SK-N-SH treated with all-trans-retinoic acid at 6 μM for 48 hours (cell line): Measurements from ENCODE around the gene CATSPERB.
"Not testable (repeated sequence)": the region's sequence is repeated elsewhere in the genome, so short reads cannot be mapped to it uniquely, and the experiment has no call there.

Experiments used
- ATAC-seq: fragments of 200-7000 bp; cut with Tn5 transposase; 3 replicates; pipeline ENCODE4 v1.9.1; 2020; ENCODE audit warnings: mild to moderate bottlenecking, moderate library complexity
- ARNTL ChIP-seq: fragments of 450-650 bp; formaldehyde crosslinking; IDR thresholded peaks from 2 replicates; pipeline ENCODE4 v1.5.0; 2020; ENCODE audit warnings: low read depth, mild to moderate bottlenecking, moderate library complexity, borderline replicate concordance
- BACH2 ChIP-seq: fragments of 250-450 bp; sonication (Bioruptor Pico); IDR thresholded peaks from 2 replicates; pipeline ENCODE4 v1.9.0; 2021; ENCODE audit warnings: mild to moderate bottlenecking, borderline replicate concordance
- CSDC2 ChIP-seq: fragments of 250-450 bp; sonication (Bioruptor Pico); IDR thresholded peaks from 2 replicates; pipeline ENCODE4 v1.5.0; 2020; ENCODE audit warnings: mild to moderate bottlenecking, moderate library complexity
- ESRRG ChIP-seq: fragments of 250-450 bp; sonication (Bioruptor Pico); IDR thresholded peaks from 2 replicates; pipeline ENCODE4 v1.6.1; 2021; ENCODE audit warnings: mild to moderate bottlenecking
- GLIS3 ChIP-seq: fragments of 250-450 bp; sonication (Bioruptor Pico); IDR thresholded peaks from 2 replicates; pipeline ENCODE4 v1.5.0; 2020; ENCODE audit warnings: mild to moderate bottlenecking, moderate library complexity
- ISL1 ChIP-seq: fragments of 250-450 bp; sonication (Bioruptor Pico); IDR thresholded peaks from 2 replicates; pipeline ENCODE4 v2.1.2; 2022; ENCODE audit warnings: mild to moderate bottlenecking, moderate library complexity
- OSR1 ChIP-seq: fragments of 250-450 bp; sonication (Bioruptor Pico); IDR thresholded peaks from 2 replicates; pipeline ENCODE4 v1.8.0; 2022; ENCODE audit warnings: moderate library complexity, mild to moderate bottlenecking, inconsistent platforms
- PPARA ChIP-seq: fragments of 250-450 bp; sonication (Bioruptor Pico); IDR thresholded peaks from 2 replicates; pipeline ENCODE4 v1.5.0; 2020; ENCODE audit warnings: mild to moderate bottlenecking, borderline replicate concordance
- RARB ChIP-seq: fragments of 250-450 bp; sonication (Bioruptor Pico); IDR thresholded peaks from 2 replicates; pipeline ENCODE4 v1.8.0; 2021; ENCODE audit warnings: mild to moderate bottlenecking, moderate library complexity
- SNAI2 ChIP-seq: fragments of 250-450 bp; sonication (Bioruptor Pico); IDR thresholded peaks from 2 replicates; pipeline ENCODE4 v1.5.0; 2020; ENCODE audit warnings: mild to moderate bottlenecking, moderate library complexity
- TCF4 ChIP-seq: fragments of 250-450 bp; sonication (Bioruptor Pico); IDR thresholded peaks from 2 replicates; pipeline ENCODE4 v1.8.0; 2021; ENCODE audit warnings: mild to moderate bottlenecking, moderate library complexity, borderline replicate concordance
- TOX ChIP-seq: fragments of 250-450 bp; sonication (Bioruptor Pico); IDR thresholded peaks from 2 replicates; pipeline ENCODE4 v1.8.0; 2021; ENCODE audit warnings: mild to moderate bottlenecking, moderate library complexity, borderline replicate concordance
- TSHZ2 ChIP-seq: fragments of 250-450 bp; sonication (Bioruptor Pico); IDR thresholded peaks from 2 replicates; pipeline ENCODE4 v1.5.0; 2020; ENCODE audit warnings: mild to moderate bottlenecking, moderate library complexity
- ZC3H10 ChIP-seq: fragments of 250-450 bp; sonication (Bioruptor Pico); IDR thresholded peaks from 2 replicates; pipeline ENCODE4 v1.5.1; 2021; ENCODE audit warnings: mild to moderate bottlenecking, moderate library complexity
- ZFP3 ChIP-seq: fragments of 250-450 bp; sonication (Bioruptor Pico); IDR thresholded peaks from 2 replicates; pipeline ENCODE4 v1.5.0; 2020; ENCODE audit warnings: mild to moderate bottlenecking, moderate library complexity
- ZFP30 ChIP-seq: fragments of 450-650 bp; formaldehyde crosslinking; IDR thresholded peaks from 2 replicates; pipeline ENCODE4 v1.5.0; 2022; ENCODE audit warnings: mild to moderate bottlenecking, moderate library complexity
- ZNF565 ChIP-seq: fragments of 450-650 bp; formaldehyde crosslinking; conservative IDR thresholded peaks from 2 replicates; pipeline ENCODE4 v1.5.0; 2020; ENCODE audit warnings: low read depth, mild to moderate bottlenecking, moderate library complexity
- ZNF70 ChIP-seq: fragments of 450-650 bp; formaldehyde crosslinking; IDR thresholded peaks from 2 replicates; pipeline ENCODE4 v1.5.0; 2020; ENCODE audit warnings: mild to moderate bottlenecking, moderate library complexity
- ZNF8 ChIP-seq: fragments of 450-650 bp; formaldehyde crosslinking; IDR thresholded peaks from 2 replicates; pipeline ENCODE4 v1.5.0; 2020; ENCODE audit warnings: mild to moderate bottlenecking, moderate library complexity
- TF ChIP-seq, protein P1 (sequence below): fragments of 250-450 bp; sonication (Bioruptor Pico); IDR thresholded peaks from 2 replicates; pipeline ENCODE4 v1.8.0; 2021; ENCODE audit warnings: low read depth, mild to moderate bottlenecking, moderate library complexity, borderline replicate concordance
- TF ChIP-seq, protein P2 (sequence below): fragments of 250-450 bp; sonication (Bioruptor Pico); IDR thresholded peaks from 2 replicates; pipeline ENCODE4 v1.5.1; 2020; ENCODE audit warnings: low read depth, mild to moderate bottlenecking, moderate library complexity
- TF ChIP-seq, protein P3 (sequence below): fragments of 250-450 bp; sonication (Bioruptor Pico); IDR thresholded peaks from 2 replicates; pipeline ENCODE4 v1.8.0; 2020; ENCODE audit warnings: mild to moderate bottlenecking, moderate library complexity, borderline replicate concordance

CATSPERB gene

DNA sequence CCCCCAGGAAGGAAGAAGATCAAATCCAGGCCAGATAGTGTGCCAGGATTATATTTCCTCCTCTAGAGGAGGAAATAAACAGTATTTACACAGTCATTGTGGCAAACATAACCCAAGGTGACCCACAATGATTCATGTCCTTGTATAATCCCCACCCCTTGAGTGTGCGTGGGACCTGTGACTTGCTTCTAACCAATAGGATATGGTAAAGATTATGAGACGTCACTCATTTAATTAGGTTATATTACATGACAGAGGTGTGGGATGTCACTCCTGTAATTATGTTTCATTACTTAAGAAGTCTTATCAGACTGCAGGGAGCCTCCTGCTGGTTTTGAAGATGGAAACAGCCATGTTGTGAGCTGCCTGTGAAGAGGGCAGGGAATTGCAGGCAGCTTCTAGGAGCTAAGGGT lies 12.2 kb upstream of the CATSPERB start:
- no peak for ATAC-seq
- no peak for TF ChIP-seq ZNF565
- TF ChIP-seq ZNF8 (CRISPR knock-in tag) = no peak
- no peak for TF ChIP-seq GLIS3 (CRISPR knock-in tag)
- no peak for TF ChIP-seq BACH2 (CRISPR knock-in tag)
- no peak for TF ChIP-seq OSR1 (CRISPR knock-in tag)
- TF ChIP-seq, protein P1, sequence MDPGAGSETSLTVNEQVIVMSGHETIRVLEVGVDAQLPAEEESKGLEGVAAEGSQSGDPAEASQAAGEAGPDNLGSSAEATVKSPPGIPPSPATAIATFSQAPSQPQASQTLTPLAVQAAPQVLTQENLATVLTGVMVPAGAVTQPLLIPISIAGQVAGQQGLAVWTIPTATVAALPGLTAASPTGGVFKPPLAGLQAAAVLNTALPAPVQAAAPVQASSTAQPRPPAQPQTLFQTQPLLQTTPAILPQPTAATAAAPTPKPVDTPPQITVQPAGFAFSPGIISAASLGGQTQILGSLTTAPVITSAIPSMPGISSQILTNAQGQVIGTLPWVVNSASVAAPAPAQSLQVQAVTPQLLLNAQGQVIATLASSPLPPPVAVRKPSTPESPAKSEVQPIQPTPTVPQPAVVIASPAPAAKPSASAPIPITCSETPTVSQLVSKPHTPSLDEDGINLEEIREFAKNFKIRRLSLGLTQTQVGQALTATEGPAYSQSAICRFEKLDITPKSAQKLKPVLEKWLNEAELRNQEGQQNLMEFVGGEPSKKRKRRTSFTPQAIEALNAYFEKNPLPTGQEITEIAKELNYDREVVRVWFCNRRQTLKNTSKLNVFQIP (CRISPR knock-in tag) = no peak
- TF ChIP-seq, protein P2, sequence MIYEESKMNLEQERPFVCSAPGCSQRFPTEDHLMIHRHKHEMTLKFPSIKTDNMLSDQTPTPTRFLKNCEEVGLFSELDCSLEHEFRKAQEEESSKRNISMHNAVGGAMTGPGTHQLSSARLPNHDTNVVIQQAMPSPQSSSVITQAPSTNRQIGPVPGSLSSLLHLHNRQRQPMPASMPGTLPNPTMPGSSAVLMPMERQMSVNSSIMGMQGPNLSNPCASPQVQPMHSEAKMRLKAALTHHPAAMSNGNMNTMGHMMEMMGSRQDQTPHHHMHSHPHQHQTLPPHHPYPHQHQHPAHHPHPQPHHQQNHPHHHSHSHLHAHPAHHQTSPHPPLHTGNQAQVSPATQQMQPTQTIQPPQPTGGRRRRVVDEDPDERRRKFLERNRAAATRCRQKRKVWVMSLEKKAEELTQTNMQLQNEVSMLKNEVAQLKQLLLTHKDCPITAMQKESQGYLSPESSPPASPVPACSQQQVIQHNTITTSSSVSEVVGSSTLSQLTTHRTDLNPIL (CRISPR knock-in tag) = no peak
- TF ChIP-seq PPARA (CRISPR knock-in tag) = no peak
- TF ChIP-seq TSHZ2 (CRISPR knock-in tag) = no peak
- no peak for TF ChIP-seq RARB (CRISPR knock-in tag)
- TF ChIP-seq CSDC2 (CRISPR knock-in tag) = no peak
- no peak for TF ChIP-seq ZNF70
- TF ChIP-seq ESRRG (CRISPR knock-in tag) = no peak
- no peak for TF ChIP-seq ZFP30
- TF ChIP-seq, protein P3, sequence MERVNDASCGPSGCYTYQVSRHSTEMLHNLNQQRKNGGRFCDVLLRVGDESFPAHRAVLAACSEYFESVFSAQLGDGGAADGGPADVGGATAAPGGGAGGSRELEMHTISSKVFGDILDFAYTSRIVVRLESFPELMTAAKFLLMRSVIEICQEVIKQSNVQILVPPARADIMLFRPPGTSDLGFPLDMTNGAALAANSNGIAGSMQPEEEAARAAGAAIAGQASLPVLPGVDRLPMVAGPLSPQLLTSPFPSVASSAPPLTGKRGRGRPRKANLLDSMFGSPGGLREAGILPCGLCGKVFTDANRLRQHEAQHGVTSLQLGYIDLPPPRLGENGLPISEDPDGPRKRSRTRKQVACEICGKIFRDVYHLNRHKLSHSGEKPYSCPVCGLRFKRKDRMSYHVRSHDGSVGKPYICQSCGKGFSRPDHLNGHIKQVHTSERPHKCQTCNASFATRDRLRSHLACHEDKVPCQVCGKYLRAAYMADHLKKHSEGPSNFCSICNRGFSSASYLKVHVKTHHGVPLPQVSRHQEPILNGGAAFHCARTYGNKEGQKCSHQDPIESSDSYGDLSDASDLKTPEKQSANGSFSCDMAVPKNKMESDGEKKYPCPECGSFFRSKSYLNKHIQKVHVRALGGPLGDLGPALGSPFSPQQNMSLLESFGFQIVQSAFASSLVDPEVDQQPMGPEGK = no peak
- TF ChIP-seq TOX (CRISPR knock-in tag) = no peak
- TF ChIP-seq ARNTL (CRISPR knock-in tag) = no peak
- no peak for TF ChIP-seq SNAI2 (CRISPR knock-in tag)

- ATAC-seq = no peak
- TF ChIP-seq BACH2 (CRISPR knock-in tag) (no peak), ZNF565 (no peak)
Measured at GRCh38 chr14:91743305-91743653, 11.4 kb upstream of the CATSPERB start.

DNA sequence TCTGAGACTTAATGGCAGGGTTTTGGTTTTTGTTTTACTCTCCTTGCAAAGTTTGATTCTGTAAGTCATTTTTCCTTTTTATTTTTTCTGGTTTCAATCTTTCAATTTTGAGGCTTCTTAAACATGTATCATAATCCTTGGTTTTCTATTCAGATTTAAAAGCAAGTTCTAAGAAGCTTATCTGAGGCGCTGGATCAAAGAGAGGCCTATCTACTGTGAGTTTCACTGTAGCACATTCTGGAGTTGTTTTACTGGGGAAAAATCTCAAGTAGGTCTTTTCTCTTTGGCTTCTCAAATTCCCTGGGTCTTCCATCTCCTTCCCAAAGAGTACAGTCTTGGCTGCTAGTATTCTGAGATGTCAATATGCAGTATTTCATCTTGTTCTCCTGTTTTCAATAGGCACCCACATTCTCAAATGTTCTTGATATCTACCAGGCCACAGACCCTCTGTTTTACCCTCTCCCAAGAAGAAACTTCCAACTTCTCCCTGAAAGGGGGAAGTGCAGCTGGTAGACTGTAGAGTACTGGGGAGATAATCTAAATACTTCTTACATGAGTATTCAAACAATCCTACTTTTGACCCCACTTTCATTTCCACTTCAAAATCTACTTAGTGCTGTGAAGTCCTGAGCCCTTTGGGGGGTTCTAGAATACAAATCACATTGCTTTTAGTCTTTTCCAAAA lies 10.9 kb upstream of the CATSPERB start:
- TF ChIP-seq ZNF70 = no peak
- TF ChIP-seq, protein P1 (CRISPR knock-in tag) = no peak
- TF ChIP-seq, protein P3 = no peak
- no peak for TF ChIP-seq ISL1
- no peak for TF ChIP-seq ZNF565
- TF ChIP-seq TCF4 (CRISPR knock-in tag) = no peak
- no peak for TF ChIP-seq TSHZ2 (CRISPR knock-in tag)
- TF ChIP-seq TOX (CRISPR knock-in tag) = no peak
- no peak for TF ChIP-seq ZFP3
- TF ChIP-seq GLIS3 (CRISPR knock-in tag) = no peak
- no peak for TF ChIP-seq ZC3H10 (CRISPR knock-in tag)
- TF ChIP-seq ZFP30 = no peak
- no peak for TF ChIP-seq CSDC2 (CRISPR knock-in tag)
- no peak for TF ChIP-seq ZNF8 (CRISPR knock-in tag)
- no peak for TF ChIP-seq ARNTL (CRISPR knock-in tag)
- no peak for ATAC-seq

- ATAC-seq = not testable (repeated sequence)
Measured at GRCh38 chr14:91739867-91740266, 8.0 kb upstream of the CATSPERB start.
